ENCODE results near the gene NTRK3.

Gene NTRK3

GRCh38 chr15:87851497-87851896 lies 405.0 kb downstream of the NTRK3 start:
- TF ChIP-seq POLR2AphosphoS5 (IDR thresholded peaks at IDR 0.05; ENCODE audit: low read depth, low read length) (no peak), SIN3A (IDR thresholded peaks at IDR 0.05; ENCODE audit: borderline replicate concordance, insufficient read depth, low read length) (no peak), TAF1 (IDR thresholded peaks at IDR 0.05; ENCODE audit: borderline replicate concordance, insufficient read depth, low read length) (no peak), REST (IDR thresholded peaks at IDR 0.05; ENCODE audit: insufficient read depth in 1 of 2, low read depth in 2 of 2, low read length in 2 of 2) (no peak), FOXP2 (optimal IDR thresholded peaks at IDR 0.05; ENCODE audit: borderline replicate concordance, extremely low read depth, extremely low read length, insufficient read depth) (no peak)

DNA sequence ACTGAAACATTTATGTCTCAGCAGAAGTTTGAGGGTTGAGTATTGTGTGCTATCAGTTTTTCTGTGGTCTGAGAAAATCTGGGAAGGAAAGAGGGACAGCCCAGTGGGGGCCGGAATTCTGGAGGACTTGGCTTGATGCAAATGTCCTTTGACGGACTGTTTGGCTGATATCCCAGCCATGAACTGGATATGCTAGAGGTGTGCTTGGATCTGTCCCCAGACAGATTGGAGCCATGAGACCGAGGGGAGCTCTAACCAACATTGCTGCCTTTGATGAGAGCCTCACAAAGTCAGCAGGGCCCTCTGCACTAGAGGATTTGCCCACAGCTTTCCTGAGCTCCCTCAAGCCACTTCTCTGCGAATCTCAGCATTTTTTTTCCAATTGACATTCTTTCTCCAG lies 405.6 kb downstream of the NTRK3 start:
- TF ChIP-seq FOXP2 (optimal IDR thresholded peaks at IDR 0.05; ENCODE audit: borderline replicate concordance, extremely low read depth, extremely low read length, insufficient read depth) (no peak), REST (IDR thresholded peaks at IDR 0.05; ENCODE audit: insufficient read depth in 1 of 2, low read depth in 2 of 2, low read length in 2 of 2) (no peak), POLR2AphosphoS5 (IDR thresholded peaks at IDR 0.05; ENCODE audit: low read depth, low read length) (no peak), SIN3A (IDR thresholded peaks at IDR 0.05; ENCODE audit: borderline replicate concordance, insufficient read depth, low read length) (no peak), TAF1 (IDR thresholded peaks at IDR 0.05; ENCODE audit: borderline replicate concordance, insufficient read depth, low read length) (no peak)

GRCh38 chr15:87849181-87849580 lies 407.4 kb downstream of the NTRK3 start:
- TF ChIP-seq FOXP2 (optimal IDR thresholded peaks at IDR 0.05; ENCODE audit: borderline replicate concordance, extremely low read depth, extremely low read length, insufficient read depth) (no peak), TAF1 (IDR thresholded peaks at IDR 0.05; ENCODE audit: borderline replicate concordance, insufficient read depth, low read length) (no peak), POLR2AphosphoS5 (IDR thresholded peaks at IDR 0.05; ENCODE audit: low read depth, low read length) (no peak), REST (IDR thresholded peaks at IDR 0.05; ENCODE audit: insufficient read depth in 1 of 2, low read depth in 2 of 2, low read length in 2 of 2) (no peak), SIN3A (IDR thresholded peaks at IDR 0.05; ENCODE audit: borderline replicate concordance, insufficient read depth, low read length) (no peak)

GRCh38 chr15:87848012-87848411 lies 408.5 kb downstream of the NTRK3 start:
- TF ChIP-seq TAF1 (IDR thresholded peaks at IDR 0.05; ENCODE audit: borderline replicate concordance, insufficient read depth, low read length): no peak
- TF ChIP-seq SIN3A (IDR thresholded peaks at IDR 0.05; ENCODE audit: borderline replicate concordance, insufficient read depth, low read length): no peak
- TF ChIP-seq REST (IDR thresholded peaks at IDR 0.05; ENCODE audit: insufficient read depth in 1 of 2, low read depth in 2 of 2, low read length in 2 of 2): no peak
- TF ChIP-seq FOXP2 (optimal IDR thresholded peaks at IDR 0.05; ENCODE audit: borderline replicate concordance, extremely low read depth, extremely low read length, insufficient read depth): no peak
- no peak for TF ChIP-seq POLR2AphosphoS5 (IDR thresholded peaks at IDR 0.05; ENCODE audit: low read depth, low read length)

- no peak for TF ChIP-seq REST (IDR thresholded peaks at IDR 0.05; ENCODE audit: insufficient read depth in 1 of 2, low read depth in 2 of 2, low read length in 2 of 2)
- TF ChIP-seq POLR2AphosphoS5 (IDR thresholded peaks at IDR 0.05; ENCODE audit: low read depth, low read length): no peak
- TF ChIP-seq SIN3A (IDR thresholded peaks at IDR 0.05; ENCODE audit: borderline replicate concordance, insufficient read depth, low read length): no peak
These were observed 409.8 kb downstream of the NTRK3 start for GRCh38 chr15:87846746-87847145.

Measured in PFSK-1 (cell line).